DOHH2 (cell line): ENCODE data around the gene FNDC10.

ENCODE experiments used
- H3F3A ChIP-seq: fragments of 200-600 bp; sonication (generic), shearing (Covaris generic); 2 replicates; pipeline ENCODE4 v1.6.0; 2016; ENCODE audit warnings: antibody characterized with exemption, mild to moderate bottlenecking; ENCODE audit not compliant: control insufficient read depth, insufficient read depth
- H3K27ac ChIP-seq: fragments of 200-600 bp; sonication (generic); 2 replicates; pipeline ENCODE4 v1.5.1; 2014; ENCODE audit warnings: low read depth, mild to moderate bottlenecking, low read length, moderate library complexity
- H3K27me3 ChIP-seq: fragments of 200-600 bp; sonication (generic); 2 replicates; pipeline ENCODE4 v1.6.1; 2014; ENCODE audit warnings: mild to moderate bottlenecking, low read length, mixed read lengths; ENCODE audit not compliant: control insufficient read depth
- H3K36me3 ChIP-seq: fragments of 200-600 bp; sonication (generic); 2 replicates; pipeline ENCODE4 v1.6.1; 2014; ENCODE audit warnings: mild to moderate bottlenecking, low read length, moderate library complexity, mixed read lengths; ENCODE audit not compliant: control insufficient read depth
- H3K4me1 ChIP-seq: fragments of 200-600 bp; sonication (generic); 2 replicates; pipeline ENCODE4 v1.6.1; 2014; ENCODE audit warnings: mild to moderate bottlenecking, low read length, mixed read lengths; ENCODE audit not compliant: control insufficient read depth
- H3K4me2 ChIP-seq: fragments of 200-600 bp; sonication (generic); 2 replicates; pipeline ENCODE4 v1.6.0; 2014; ENCODE audit warnings: mild to moderate bottlenecking, low read length, moderate library complexity
- H3K4me3 ChIP-seq: fragments of 200-600 bp; sonication (generic); 2 replicates; pipeline ENCODE4 v1.5.1; 2014; ENCODE audit warnings: mild to moderate bottlenecking, low read length, mixed read lengths
- H3K79me2 ChIP-seq: fragments of 200-600 bp; sonication (generic); 2 replicates; pipeline ENCODE4 v1.6.1; 2014; ENCODE audit warnings: mild to moderate bottlenecking, low read length, mixed read lengths; ENCODE audit not compliant: control insufficient read depth
- H3K9me2 ChIP-seq: fragments of 200-600 bp; sonication (generic); replicated peaks from 2 replicates; pipeline ENCODE4 v1.6.1; 2014; ENCODE audit warnings: mild to moderate bottlenecking, low read length, mixed read lengths; ENCODE audit not compliant: control insufficient read depth
- H3K9me3 ChIP-seq: fragments of 200-600 bp; sonication (generic); 2 replicates; pipeline ENCODE4 v1.6.1; 2014; ENCODE audit warnings: antibody characterized with exemption, low read length, mixed read lengths; ENCODE audit not compliant: control insufficient read depth, insufficient read depth
- H4K20me1 ChIP-seq: fragments of 200-600 bp; sonication (generic); 2 replicates; pipeline ENCODE4 v1.6.0; 2014; ENCODE audit warnings: low read depth, mild to moderate bottlenecking, antibody characterized with exemption, low read length, moderate library complexity; ENCODE audit not compliant: control insufficient read depth, insufficient read depth
- CTCF ChIP-seq: fragments of 200-600 bp; sonication (generic); IDR thresholded peaks from one replicate; pipeline ENCODE4 v1.5.1; 2014; ENCODE audit warnings: antibody characterized with exemption, mild to moderate bottlenecking, low read depth, low read length; ENCODE audit not compliant: poor library complexity, severe bottlenecking
- EZH2phosphoT487 ChIP-seq: fragments of 200-600 bp; sonication (generic); IDR thresholded peaks from 2 replicates; pipeline ENCODE4 v1.6.1; 2017; ENCODE audit warnings: borderline replicate concordance, mild to moderate bottlenecking, antibody characterized with exemption, low read length, moderate library complexity, mixed read lengths

Gene FNDC10

GRCh38 chr1:1614954-1615255 is 15.0 kb upstream of the FNDC10 start:
- TF ChIP-seq CTCF (no peak), EZH2phosphoT487 (no peak)
- H3K9me2 ChIP-seq: no peaks in the 10 kb centered on the region
- peaks cover 7% of the 10 kb centered on the region; the same call in 1 of the 2 replicates for H4K20me1 ChIP-seq
- peak overlapping the region; percentile 98 for H3K4me3 ChIP-seq
- H3K36me3 ChIP-seq: peaks cover 3% of the 10 kb centered on the region
- peaks cover 25% of the 10 kb centered on the region for H3K79me2 ChIP-seq
- H3K27ac ChIP-seq: no peak overlapping the region
- H3K27me3 ChIP-seq: no peaks in the 10 kb centered on the region
- H3F3A ChIP-seq: peaks cover 3% of the 10 kb centered on the region; the same call in 1 of the 2 replicates
- H3K4me2 ChIP-seq: peak overlapping the region; percentile 99
- H3K9me3 ChIP-seq: no peaks in the 10 kb centered on the region
- H3K4me1 ChIP-seq: peaks cover 26% of the 10 kb centered on the region

DNA sequence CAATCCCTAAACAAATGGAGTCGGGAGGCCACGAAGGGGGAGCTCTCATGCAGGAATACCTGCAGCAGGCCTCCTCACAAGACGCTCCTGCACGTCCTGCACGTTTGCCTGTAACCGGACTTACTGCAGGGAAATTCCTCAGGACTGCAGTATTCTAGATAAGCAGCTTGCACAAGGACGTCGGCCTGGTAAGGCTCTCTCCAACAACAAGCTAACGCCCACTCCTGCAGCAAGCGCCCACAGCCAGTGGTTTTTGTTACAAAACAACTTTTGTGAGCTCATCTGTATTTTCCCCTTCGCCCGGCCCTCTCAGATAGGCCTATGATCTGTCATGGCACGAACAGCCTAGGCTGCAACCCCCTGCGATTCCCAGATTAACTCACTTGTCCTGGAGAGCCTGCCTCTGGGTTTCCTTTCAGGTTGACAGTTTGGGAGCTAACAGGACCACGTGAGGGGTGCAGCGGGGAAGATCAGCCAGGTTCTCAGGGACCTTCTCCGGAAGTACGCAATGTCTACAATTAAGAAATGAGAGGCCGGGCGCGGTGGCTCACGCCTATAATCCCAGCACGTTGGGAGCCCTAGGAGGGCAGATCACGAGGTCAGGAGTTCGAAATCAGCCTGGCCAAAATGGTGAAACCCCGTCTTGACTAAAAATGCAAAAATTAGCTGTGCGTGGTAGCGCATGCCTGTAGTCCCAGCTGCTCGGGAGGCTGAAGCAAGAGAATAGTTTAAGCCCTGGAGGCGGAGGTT is 14.4 kb upstream of the FNDC10 start:
- no peaks in the 10 kb centered on the region for H3K9me3 ChIP-seq
- H3K36me3 ChIP-seq: peaks cover 3% of the 10 kb centered on the region
- peaks cover 25% of the 10 kb centered on the region for H3K79me2 ChIP-seq
- TF ChIP-seq CTCF (no peak), EZH2phosphoT487 (no peak)
- no peak overlapping the region for H3K27ac ChIP-seq
- peaks cover 3% of the 10 kb centered on the region; the same call in 1 of the 2 replicates for H3F3A ChIP-seq
- H3K4me3 ChIP-seq: peak overlapping the region; percentile 98
- H4K20me1 ChIP-seq: peaks cover 7% of the 10 kb centered on the region; the same call in 1 of the 2 replicates
- no peaks in the 10 kb centered on the region for H3K9me2 ChIP-seq
- no peaks in the 10 kb centered on the region for H3K27me3 ChIP-seq
- H3K4me2 ChIP-seq: peak overlapping the region; percentile 99
- H3K4me1 ChIP-seq: peaks cover 26% of the 10 kb centered on the region

- TF ChIP-seq EZH2phosphoT487 (no peak), CTCF (no peak)
- Histone ChIP-seq H3K79me2 (peaks cover 25% of the 10 kb centered on the region), H3F3A (peaks cover 3% of the 10 kb centered on the region; the same call in 1 of the 2 replicates), H3K9me3 (no peaks in the 10 kb centered on the region), H3K9me2 (no peaks in the 10 kb centered on the region), H3K4me1 (peaks cover 26% of the 10 kb centered on the region), H3K4me2 (peak overlapping the region; percentile 99), H3K27ac (no peak overlapping the region), H3K4me3 (no peak overlapping the region), H3K27me3 (no peaks in the 10 kb centered on the region), H3K36me3 (peaks cover 3% of the 10 kb centered on the region), H4K20me1 (peaks cover 7% of the 10 kb centered on the region; the same call in 1 of the 2 replicates)
Observed at GRCh38 chr1:1613509-1614082, 13.7 kb upstream of the FNDC10 start.
